GM10248 (cell line): Measurements from ENCODE around the gene CCDC85C.

Source experiments
- CTCF ChIA-PET: fragments of 300-600 bp; sonication (Branson Sonifier 250); formaldehyde crosslinking; extraction: SDS; loops from one replicate; lab custom pipeline; 2021; ENCODE audit warnings: antibody characterized with exemption; lab: Yijun Ruan, JAX
- POLR2A ChIA-PET: fragments of 350-650 bp; sonication (Branson Sonifier 250); formaldehyde crosslinking; extraction: SDS; loops from one replicate; lab custom pipeline; 2020; ENCODE audit warnings: antibody characterized with exemption; lab: Yijun Ruan, JAX
- DNase-seq: peaks from one replicate; pipeline ENCODE4 v3.0.0; 2012; ENCODE audit errors: extremely low spot score
- CTCF ChIP-seq: IDR thresholded peaks from 2 replicates; pipeline ENCODE4 v1.5.1; 2012; ENCODE audit warnings: mild to moderate bottlenecking, low read depth; ENCODE audit errors: extremely low read depth, missing control alignments, control extremely low read depth

Gene CCDC85C

GRCh38 chr14:99534333-99534732 is 69.7 kb downstream of the CCDC85C start:
- CTCF ChIA-PET = interaction anchor here (1.0 kb wide), 1 partner anchor 12 kb away, joined by 3 read pairs; no protein-coding TSS in a partner anchor
- no peak for TF ChIP-seq CTCF
- no peak for DNase-seq
- POLR2A ChIA-PET = no interaction called here

GRCh38 chr14:99532310-99532709 is 71.7 kb downstream of the CCDC85C start:
- ChIA-PET CTCF (interaction anchor here (1.2 kb wide), 1 partner anchor 8 kb away, joined by 3 read pairs; no protein-coding TSS in a partner anchor), POLR2A (no interaction called here)
- DNase-seq = no peak
- TF ChIP-seq CTCF = no peak

GRCh38 chr14:99531251-99532096 is 72.5 kb downstream of the CCDC85C start:
- no peak for DNase-seq
- TF ChIP-seq CTCF = no peak
- CTCF ChIA-PET = interaction anchor here (1.0 kb wide), 1 partner anchor 96 kb away, joined by 3 read pairs; no protein-coding TSS in a partner anchor
- POLR2A ChIA-PET = no interaction called here

- CTCF ChIA-PET = interaction anchor here (1.0 kb wide), 1 partner anchor 97 kb away, joined by 3 read pairs; no protein-coding TSS in a partner anchor
- no peak for DNase-seq
- no peak for TF ChIP-seq CTCF
- POLR2A ChIA-PET = no interaction called here
Observed at GRCh38 chr14:99530407-99531155, 73.4 kb downstream of the CCDC85C start.

- POLR2A ChIA-PET = no interaction called here
- CTCF ChIA-PET = no interaction called here
- DNase-seq = no peak
- no peak for TF ChIP-seq CTCF
Observed at GRCh38 chr14:99529899-99530298, 74.1 kb downstream of the CCDC85C start.

- TF ChIP-seq CTCF = no peak
- ChIA-PET POLR2A (no interaction called here), CTCF (interaction anchor here (2.3 kb wide), 1 partner anchor 11 kb away, joined by 7 read pairs; no protein-coding TSS in a partner anchor)
- DNase-seq = no peak
Observed at GRCh38 chr14:99527427-99528076, 76.5 kb downstream of the CCDC85C start.
